ENCODE results near the gene BEST3. TPM values are rescaled to one million over a fixed set of nuclear protein-coding genes. Genes with fewer than 3 reads are reported as not detected.

The BEST3 gene
- total and polyA plus RNA-seq, 2 experiments from 2014 or later = not detected

GRCh38 chr12:69687390-69687789 is 11.7 kb downstream of the BEST3 start:
- Histone ChIP-seq H3F3A (replicated peaks; ENCODE audit: low read depth) (peaks cover 5% of the 10 kb centered on the region; the same call in 1 of the 2 replicates), H3K27me3 (ENCODE audit: insufficient read depth) (no peaks in the 10 kb centered on the region), H3K36me3 (ENCODE audit: insufficient read depth) (no peaks in the 10 kb centered on the region), H3K4me2 (no peak overlapping the region), H2AFZ (no peak overlapping the region), H3K4me1 (ENCODE audit: insufficient read depth) (peaks cover 23% of the 10 kb centered on the region), H4K20me1 (replicated peaks; ENCODE audit: insufficient read depth) (no peaks in the 10 kb centered on the region), H3K9me2 (ENCODE audit: insufficient read depth) (no peaks in the 10 kb centered on the region), H3K27ac (ENCODE audit: low read depth) (no peak overlapping the region), H3K79me2 (replicated peaks; ENCODE audit: insufficient read depth) (no peaks in the 10 kb centered on the region), H3K4me3 (no peak overlapping the region)
- H3K4me3 Mint-ChIP-seq = no peak overlapping the region
- H3K9me3 Mint-ChIP-seq = no peaks in the 10 kb centered on the region
- no peak overlapping the region for H3K27ac Mint-ChIP-seq
- TF ChIP-seq REST (IDR thresholded peaks at IDR 0.05; ENCODE audit: unreplicated experiment) (no peak), JUNB (IDR thresholded peaks at IDR 0.05; ENCODE audit: unreplicated experiment) (no peak), ZNF331 (CRISPR knock-in tag; IDR thresholded peaks at IDR 0.05; ENCODE audit: low read depth) (no peak), EZH2phosphoT487 (IDR thresholded peaks at IDR 0.05; ENCODE audit: unreplicated experiment) (no peak), POLR2AphosphoS5 (IDR thresholded peaks at IDR 0.05; ENCODE audit: low read depth) (no peak), ZNF114 (CRISPR knock-in tag; IDR thresholded peaks at IDR 0.05) (no peak), EZH2 (IDR thresholded peaks at IDR 0.05; ENCODE audit: low read depth, unreplicated experiment) (no peak), ZNF462 (CRISPR knock-in tag; IDR thresholded peaks at IDR 0.05) (no peak)
- H3K27me3 Mint-ChIP-seq (ENCODE audit: insufficient read depth, low read depth, poor library complexity) = no peaks in the 10 kb centered on the region
- H3K4me1 Mint-ChIP-seq = peaks cover 39% of the 10 kb centered on the region
- H3K36me3 Mint-ChIP-seq (ENCODE audit: low read depth) = no peaks in the 10 kb centered on the region
- ATAC-seq (no peak), DNase-seq (ENCODE audit: low spot score) (no peak)

All from GM23338 (cell line).